ENCODE results near the gene LYPD5. TPM values are rescaled to one million over a fixed set of nuclear protein-coding genes. Genes with fewer than 3 reads are reported as not detected.

LYPD5 gene
- polyA plus RNA-seq, 6 donors from 2014 or later: 0.28 to 0.65 TPM; not detected in 4

DNA sequence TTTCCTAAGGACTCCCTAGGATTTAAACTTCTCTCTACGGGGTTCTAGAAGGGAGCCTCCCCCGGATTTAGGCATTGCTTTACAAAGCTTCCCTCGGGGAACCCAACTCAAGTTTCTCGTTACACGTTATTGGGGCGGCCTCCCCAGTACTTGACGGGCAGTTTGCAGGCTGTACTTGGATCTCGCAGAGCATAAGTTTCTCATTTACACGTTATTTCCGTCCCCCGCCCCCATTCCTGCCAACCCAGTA lies 48.1 kb downstream of the LYPD5 start:
- ATAC-seq (ENCODE audit: low read depth in 2 of 2) (peak; percentile 35 to 37), DNase-seq (no peak)
- H3K4me1 Mint-ChIP-seq: peaks cover 41 to 70% (median 43%) of the 10 kb centered on the region in 3 donors

GRCh38 chr19:43752287-43752875 lies 49.9 kb downstream of the LYPD5 start:
- no peak for ATAC-seq (ENCODE audit: low read depth in 2 of 2)
- no peaks in the 10 kb centered on the region for H3K27me3 Mint-ChIP-seq
- no peak for DNase-seq
- peaks cover 43 to 68% (median 49%) of the 10 kb centered on the region in 3 donors for H3K4me1 Mint-ChIP-seq
- H3K36me3 Mint-ChIP-seq: peaks cover 18 to 27% of the 10 kb centered on the region in 2 donors
- H3K27ac Mint-ChIP-seq: peak overlapping the region in 5 of 6 donors; percentile 67 to 99 (median 97)
- H3K9me3 Mint-ChIP-seq: no peaks in the 10 kb centered on the region
- peak overlapping the region in 3 of 8 donors; percentile 95 to 99 (median 97) for H3K4me3 Mint-ChIP-seq

More for the DNA sequence above, 48.1 kb downstream of the LYPD5 start:
- Mint-ChIP-seq H3K4me3 (peak overlapping the region; percentile 94 to 99 (median 97)), H3K9me3 (no peaks in the 10 kb centered on the region), H3K27me3 (no peaks in the 10 kb centered on the region), H3K27ac (peak overlapping the region; percentile 96 to 99 (median 98)), H3K36me3 (peaks cover 7 to 11% of the 10 kb centered on the region in 2 donors)

GRCh38 chr19:43751466-43752220 lies 50.6 kb downstream of the LYPD5 start:
- H3K9me3 Mint-ChIP-seq: no peaks in the 10 kb centered on the region
- H3K27me3 Mint-ChIP-seq: no peaks in the 10 kb centered on the region
- peak overlapping the region in 3 of 6 donors; percentile 43 to 97 (median 59) for H3K27ac Mint-ChIP-seq
- peaks cover 18 to 29% of the 10 kb centered on the region in 2 donors for H3K36me3 Mint-ChIP-seq
- H3K4me3 Mint-ChIP-seq: peak overlapping the region in 1 of 8 donors; percentile 97
- H3K4me1 Mint-ChIP-seq: peaks cover 43 to 66% (median 49%) of the 10 kb centered on the region in 3 donors
- DNase-seq: no peak
- no peak for ATAC-seq (ENCODE audit: low read depth in 2 of 2)

DNA sequence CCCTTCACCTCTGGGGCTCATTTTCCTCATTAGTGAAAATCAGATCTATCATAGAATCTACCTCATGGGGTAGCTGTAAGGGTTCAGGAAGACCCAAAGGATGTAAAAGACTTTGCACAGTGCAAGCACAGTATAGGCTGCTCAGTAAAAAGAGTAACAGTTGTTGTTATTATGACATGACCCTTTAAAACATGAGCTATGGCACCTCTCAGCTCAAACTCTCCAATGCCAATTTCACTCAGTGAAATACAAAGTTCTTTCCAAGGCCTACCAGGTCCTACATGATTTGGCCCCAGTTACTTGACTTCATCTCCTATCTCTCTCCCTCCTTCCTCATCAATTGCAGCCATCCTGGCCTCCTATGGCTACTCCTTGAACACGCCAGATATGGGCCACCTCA lies 52.3 kb downstream of the LYPD5 start:
- peaks cover 35 to 61% (median 41%) of the 10 kb centered on the region in 3 donors for H3K4me1 Mint-ChIP-seq

DNA sequence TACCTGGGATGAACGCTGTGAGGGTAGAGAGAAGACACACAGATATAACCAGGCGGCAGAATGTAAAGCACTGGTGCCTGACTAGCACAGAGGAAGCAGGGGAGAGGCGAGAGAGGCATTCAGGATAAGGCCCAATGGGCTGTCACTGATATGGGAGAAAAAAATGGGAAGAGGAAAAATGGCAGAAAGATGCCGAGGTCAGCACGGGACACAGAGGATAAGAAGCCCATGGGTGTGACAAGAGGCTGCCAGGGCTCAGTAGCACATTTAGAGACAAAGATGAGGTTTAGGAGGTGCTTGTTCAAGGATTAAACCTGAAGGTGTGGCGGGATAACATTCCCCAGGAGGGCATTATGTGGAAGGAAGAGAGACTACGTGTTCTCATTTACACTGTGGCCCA lies 53.1 kb downstream of the LYPD5 start:
- no peak for DNase-seq
- peaks cover 33 to 63% (median 41%) of the 10 kb centered on the region in 3 donors for H3K4me1 Mint-ChIP-seq
- H3K4me3 Mint-ChIP-seq: peak overlapping the region in 1 of 8 donors; percentile 64
- H3K27me3 Mint-ChIP-seq: no peaks in the 10 kb centered on the region
- peaks cover 18 to 39% of the 10 kb centered on the region in 2 donors for H3K36me3 Mint-ChIP-seq
- H3K27ac Mint-ChIP-seq: peak overlapping the region in 2 of 6 donors; percentile 37 to 66
- no peaks in the 10 kb centered on the region for H3K9me3 Mint-ChIP-seq
- no peak for ATAC-seq (ENCODE audit: low read depth in 2 of 2)

More for the DNA sequence above, 52.3 kb downstream of the LYPD5 start:
- no peak for ATAC-seq (ENCODE audit: low read depth in 2 of 2)
- no peaks in the 10 kb centered on the region for H3K27me3 Mint-ChIP-seq
- H3K27ac Mint-ChIP-seq: peak overlapping the region in 2 of 6 donors; percentile 5 to 21
- no peak for DNase-seq
- no peak overlapping the region for H3K4me3 Mint-ChIP-seq
- H3K9me3 Mint-ChIP-seq: no peaks in the 10 kb centered on the region
- peaks cover 18 to 35% of the 10 kb centered on the region in 2 donors for H3K36me3 Mint-ChIP-seq

DNA sequence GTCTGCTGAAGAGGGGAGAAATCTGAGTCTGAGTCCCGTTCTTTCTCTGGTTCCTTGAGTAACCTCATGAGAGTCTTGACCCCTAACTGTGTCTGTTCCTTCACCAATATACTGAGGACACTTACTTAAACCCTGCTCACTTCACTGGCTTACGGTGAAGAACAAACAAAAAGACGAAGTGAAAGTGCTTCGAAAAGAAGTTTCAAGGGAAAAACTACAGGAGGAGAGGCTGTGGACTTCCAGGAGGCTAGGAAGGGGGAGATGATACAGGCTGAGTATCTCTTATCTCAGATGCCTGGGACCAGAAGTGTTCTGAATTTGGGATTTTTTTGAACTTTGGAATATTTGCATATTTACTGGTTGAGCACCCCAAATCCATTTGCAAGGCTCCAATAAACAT lies 53.6 kb downstream of the LYPD5 start:
- H3K4me3 Mint-ChIP-seq: peak overlapping the region in 1 of 8 donors; percentile 64
- ATAC-seq (ENCODE audit: low read depth in 2 of 2): no peak
- DNase-seq: no peak
- H3K27me3 Mint-ChIP-seq: no peaks in the 10 kb centered on the region
- H3K4me1 Mint-ChIP-seq: peaks cover 29 to 63% (median 42%) of the 10 kb centered on the region in 3 donors
- peak overlapping the region in 4 of 6 donors; percentile 13 to 66 (median 46) for H3K27ac Mint-ChIP-seq
- peaks cover 18 to 43% of the 10 kb centered on the region in 2 donors for H3K36me3 Mint-ChIP-seq
- H3K9me3 Mint-ChIP-seq: no peaks in the 10 kb centered on the region

DNA sequence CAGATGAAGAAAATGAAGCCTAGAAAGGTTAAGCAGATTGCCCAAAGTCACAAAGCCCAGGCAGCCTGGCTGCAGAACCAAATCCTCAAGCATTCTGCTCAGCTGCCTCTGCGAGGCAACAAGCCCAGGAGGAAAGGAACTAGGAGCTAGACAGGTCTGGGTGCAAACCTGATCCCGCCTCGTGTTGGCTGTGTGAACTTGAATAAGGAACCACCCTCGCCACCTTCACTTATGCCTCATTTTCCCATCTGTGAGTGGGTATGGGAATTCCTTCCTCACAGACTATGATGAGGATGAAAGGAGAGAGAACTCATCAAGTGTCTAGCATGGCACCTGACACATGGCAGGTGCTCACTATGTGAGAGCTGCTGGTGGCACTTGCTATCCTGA lies 54.0 kb downstream of the LYPD5 start:
- DNase-seq (no peak), ATAC-seq (ENCODE audit: low read depth in 2 of 2) (no peak)
- Mint-ChIP-seq H3K27me3 (no peaks in the 10 kb centered on the region), H3K27ac (peak overlapping the region in 3 of 6 donors; percentile 24 to 67 (median 66)), H3K36me3 (peaks cover 18 to 46% of the 10 kb centered on the region in 2 donors), H3K4me3 (no peak overlapping the region), H3K9me3 (no peaks in the 10 kb centered on the region), H3K4me1 (peaks cover 24 to 58% (median 42%) of the 10 kb centered on the region in 3 donors)

GRCh38 chr19:43747557-43748204 lies 54.6 kb downstream of the LYPD5 start:
- H3K27me3 Mint-ChIP-seq: no peaks in the 10 kb centered on the region
- peaks cover 22 to 51% of the 10 kb centered on the region in 2 donors for H3K36me3 Mint-ChIP-seq
- ATAC-seq (ENCODE audit: low read depth in 2 of 2) (peak in 1 of 2 donors; percentile 29), DNase-seq (no peak)
- no peak overlapping the region for H3K4me3 Mint-ChIP-seq
- H3K27ac Mint-ChIP-seq: peak overlapping the region in 5 of 6 donors; percentile 24 to 95 (median 32)
- no peaks in the 10 kb centered on the region for H3K9me3 Mint-ChIP-seq
- H3K4me1 Mint-ChIP-seq: peaks cover 19 to 53% (median 37%) of the 10 kb centered on the region in 3 donors

Other genes starting within 250 kb of the LYPD5 start
- 10 to 100 TPM; 24.4 to 32.4 (median 29.6) TPM for gene XRCC1, start 226.9 kb downstream of the LYPD5 start, polyA plus RNA-seq (ENCODE audit: low read depth in 6 of 6)
- 1 to 10 TPM in 5 of 6 donors, not detected in 1; 1.1 to 2.6 (median 2.0) TPM for gene PINLYP, start 226.6 kb downstream of the LYPD5 start, polyA plus RNA-seq (ENCODE audit: low read depth in 6 of 6)
- 1 to 10 TPM in 4 of 6 donors, under 1 TPM in 1, not detected in 1; 0.93 to 2.4 (median 1.3) TPM for gene IRGQ, start 206.3 kb downstream of the LYPD5 start, polyA plus RNA-seq (ENCODE audit: low read depth in 6 of 6)
- 10 to 100 TPM in 3 of 6 donors, 1 to 10 TPM in 3; 2.3 to 13.6 (median 10.1) TPM for gene ZNF576, start 205.9 kb downstream of the LYPD5 start, polyA plus RNA-seq (ENCODE audit: low read depth in 6 of 6)
- gene SRRM5, start 190.4 kb downstream of the LYPD5 start, polyA plus RNA-seq (ENCODE audit: low read depth in 6 of 6): under 1 TPM in 3 of 6 donors, not detected in 3; 0.24 to 0.73 (median 0.25) TPM
- gene ZNF428, start 182.8 kb downstream of the LYPD5 start, polyA plus RNA-seq (ENCODE audit: low read depth in 6 of 6): 10 to 100 TPM in 4 of 6 donors, 1 to 10 TPM in 2; 8.2 to 18.4 (median 11.1) TPM
- gene CADM4, start 162.6 kb downstream of the LYPD5 start, polyA plus RNA-seq (ENCODE audit: low read depth in 6 of 6): under 1 TPM in 4 of 6 donors, not detected in 2; 0.12 to 0.22 (median 0.19) TPM
- 1 to 10 TPM in 1 of 6 donors, under 1 TPM in 4, not detected in 1; 0.37 to 1.1 (median 0.84) TPM for gene PLAUR, start 132.3 kb downstream of the LYPD5 start, polyA plus RNA-seq (ENCODE audit: low read depth in 6 of 6)
- gene IRGC, start 86.4 kb downstream of the LYPD5 start, polyA plus RNA-seq (ENCODE audit: low read depth in 6 of 6): not detected
- gene SMG9, start 47.5 kb downstream of the LYPD5 start, polyA plus RNA-seq (ENCODE audit: low read depth in 6 of 6): 10 to 100 TPM in 2 of 6 donors, 1 to 10 TPM in 4; 2.7 to 13.0 (median 8.2) TPM
- 10 to 100 TPM in 4 of 6 donors, 1 to 10 TPM in 2; 9.7 to 17.2 (median 10.3) TPM for gene KCNN4, start 21.5 kb downstream of the LYPD5 start, polyA plus RNA-seq (ENCODE audit: low read depth in 6 of 6)
- 1 to 10 TPM in 5 of 6 donors, not detected in 1; 2.0 to 6.4 (median 5.5) TPM for gene ZNF283, start 24.9 kb upstream of the LYPD5 start, polyA plus RNA-seq (ENCODE audit: low read depth in 6 of 6)
- 10 to 100 TPM in 1 of 6 donors, 1 to 10 TPM in 5; 3.1 to 11.3 (median 6.6) TPM for gene ZNF404, start 81.5 kb upstream of the LYPD5 start, polyA plus RNA-seq (ENCODE audit: low read depth in 6 of 6)
- gene ZNF45, start 132.8 kb upstream of the LYPD5 start, polyA plus RNA-seq (ENCODE audit: low read depth in 6 of 6): 10 to 100 TPM in 5 of 6 donors, 1 to 10 TPM in 1; 5.2 to 26.1 (median 15.1) TPM
- gene ZNF221, start 148.8 kb upstream of the LYPD5 start, polyA plus RNA-seq (ENCODE audit: low read depth in 6 of 6): 1 to 10 TPM in 2 of 6 donors, under 1 TPM in 3, not detected in 1; 0.41 to 4.6 (median 0.97) TPM
- 1 to 10 TPM in 5 of 6 donors, not detected in 1; 1.9 to 4.4 (median 3.2) TPM for gene ZNF155, start 181.7 kb upstream of the LYPD5 start, polyA plus RNA-seq (ENCODE audit: low read depth in 6 of 6)
- gene ZNF230, start 200.5 kb upstream of the LYPD5 start, polyA plus RNA-seq (ENCODE audit: low read depth in 6 of 6): 1 to 10 TPM; 1.9 to 8.8 (median 3.9) TPM
- gene ZNF222, start 222.9 kb upstream of the LYPD5 start, polyA plus RNA-seq (ENCODE audit: low read depth in 6 of 6): 1 to 10 TPM; 3.6 to 5.3 (median 4.6) TPM
- 1 to 10 TPM in 5 of 6 donors, not detected in 1; 1.9 to 3.3 (median 2.9) TPM for gene ZNF223, start 249.6 kb upstream of the LYPD5 start, polyA plus RNA-seq (ENCODE audit: low read depth in 6 of 6)

All from naive B cell (primary cell).